Mesenchymal stem cell (in vitro differentiated cells and primary cell): ENCODE measurements around the gene RNF222.

Experiments
- DNase-seq: peaks from one replicate; pipeline ENCODE4 v3.0.0-alpha.2; 2013
- H2AFZ ChIP-seq: one replicate; pipeline ENCODE4 v1.6.1; 2013; ENCODE audit warnings: low read depth, mild to moderate bottlenecking, control low read depth, inconsistent platforms, low read length, moderate library complexity
- H2AK5ac ChIP-seq: 2 replicates; pipeline ENCODE4 v1.6.1; 2013; ENCODE audit warnings: low read length, moderate library complexity, mild to moderate bottlenecking, inconsistent platforms; ENCODE audit not compliant: severe bottlenecking
- H2BK120ac ChIP-seq: one replicate; pipeline ENCODE4 v1.6.1; 2013; ENCODE audit warnings: low read depth, mild to moderate bottlenecking, inconsistent platforms, low read length, moderate library complexity
- H2BK12ac ChIP-seq, 2 experiments: one replicate each; pipeline ENCODE4 v1.6.1; 2013; ENCODE audit warnings: inconsistent platforms in 2 of 2, low read length in 2 of 2, mild to moderate bottlenecking in 2 of 2, moderate library complexity in 2 of 2, control low read depth in 1 of 2
- H2BK15ac ChIP-seq: one replicate; pipeline ENCODE4 v1.6.1; 2013; ENCODE audit warnings: mild to moderate bottlenecking, low read depth, inconsistent platforms; ENCODE audit not compliant: poor library complexity, severe bottlenecking
- H2BK5ac ChIP-seq: 2 replicates; pipeline ENCODE4 v1.6.1; 2013; ENCODE audit warnings: low read depth, mild to moderate bottlenecking, low read length, control low read depth, inconsistent platforms; ENCODE audit not compliant: poor library complexity, severe bottlenecking
- H3K14ac ChIP-seq, 2 experiments: one replicate each; pipeline ENCODE4 v1.6.1; 2013; ENCODE audit warnings: inconsistent platforms in 2 of 2, low read length in 2 of 2, control low read depth in 1 of 2, mild to moderate bottlenecking in 1 of 2, moderate library complexity in 1 of 2
- H3K18ac ChIP-seq, 2 experiments: one replicate each; pipeline ENCODE4 v1.6.1; 2013; ENCODE audit warnings: inconsistent platforms in 2 of 2, low read length in 2 of 2, control low read depth in 1 of 2, low read depth in 1 of 2, mild to moderate bottlenecking in 1 of 2
- H3K23ac ChIP-seq, 2 experiments: one replicate each; pipeline ENCODE4 v1.6.1; 2013; ENCODE audit warnings: inconsistent platforms in 2 of 2, low read length in 2 of 2, mild to moderate bottlenecking in 2 of 2, moderate library complexity in 2 of 2, control low read depth in 1 of 2
- H3K27ac ChIP-seq: 2 replicates; pipeline ENCODE4 v1.5.1; 2013; ENCODE audit warnings: mild to moderate bottlenecking, moderate library complexity, low read length, control low read depth, inconsistent platforms; ENCODE audit not compliant: poor library complexity, severe bottlenecking
- H3K27me3 ChIP-seq, 2 experiments: 2 replicates each; pipeline versions ENCODE4 v1.6.1 to v1.7.0; 2013; ENCODE audit warnings: low read length in 2 of 2, mild to moderate bottlenecking in 2 of 2, moderate library complexity in 2 of 2, control low read depth in 1 of 2, inconsistent platforms in 1 of 2; ENCODE audit not compliant: control insufficient read depth in 1 of 2, insufficient read depth in 1 of 2
- H3K36me3 ChIP-seq, 2 experiments: 2 replicates each; pipeline versions ENCODE4 v1.6.1 to v1.7.0; 2013; ENCODE audit warnings: low read length in 2 of 2, control low read depth in 1 of 2, inconsistent platforms in 1 of 2, low read depth in 1 of 2, mild to moderate bottlenecking in 1 of 2; ENCODE audit not compliant: insufficient read depth in 2 of 2, control insufficient read depth in 1 of 2
- H3K4ac ChIP-seq, 2 experiments: one replicate each; pipeline ENCODE4 v1.6.1; 2013; ENCODE audit warnings: inconsistent platforms in 2 of 2, low read length in 2 of 2, mild to moderate bottlenecking in 2 of 2, moderate library complexity in 2 of 2, control low read depth in 1 of 2, low read depth in 1 of 2
- H3K4me1 ChIP-seq: 2 replicates; pipeline ENCODE4 v1.6.1; 2013; ENCODE audit warnings: low read depth, low read length, control low read depth; ENCODE audit not compliant: control insufficient read depth, insufficient read depth
- H3K4me2 ChIP-seq: 2 replicates; pipeline ENCODE4 v1.6.1; 2013; ENCODE audit warnings: low read length, mild to moderate bottlenecking, inconsistent platforms; ENCODE audit not compliant: poor library complexity, severe bottlenecking
- H3K4me3 ChIP-seq, 2 experiments: 2 replicates each; pipeline versions ENCODE4 v1.5.1 to v1.7.0; 2013; ENCODE audit warnings: low read length in 2 of 2, mild to moderate bottlenecking in 2 of 2, control low read depth in 1 of 2, low read depth in 1 of 2; ENCODE audit not compliant: insufficient read depth in 1 of 2
- H3K79me1 ChIP-seq: replicated peaks from 2 replicates; pipeline ENCODE4 v1.6.1; 2013; ENCODE audit warnings: mild to moderate bottlenecking, control low read depth, low read length, inconsistent platforms; ENCODE audit not compliant: poor library complexity, severe bottlenecking
- H3K9ac ChIP-seq: 2 replicates; pipeline ENCODE4 v1.7.0; 2013; ENCODE audit warnings: mild to moderate bottlenecking, low read length, moderate library complexity
- H3K9me3 ChIP-seq: 2 replicates; pipeline ENCODE4 v1.7.0; 2013; ENCODE audit warnings: mild to moderate bottlenecking, low read length; ENCODE audit not compliant: control insufficient read depth
- H4K8ac ChIP-seq: one replicate; pipeline ENCODE4 v1.6.1; 2013; ENCODE audit warnings: inconsistent platforms, mild to moderate bottlenecking, low read length, moderate library complexity
- H4K91ac ChIP-seq: one replicate; pipeline ENCODE4 v1.6.1; 2013; ENCODE audit warnings: mild to moderate bottlenecking, low read length, inconsistent platforms
- WGBS: methylation state at CpG from one replicate; pipeline ENCODE4 v1.1.7; 2013; ENCODE audit warnings: mixed read lengths; 5-methylcytosine and 5-hydroxymethylcytosine counted together

The RNF222 gene

GRCh38 chr17:8442310-8442709 lies 44.7 kb upstream of the RNF222 start:
- Histone ChIP-seq H3K23ac (no peak overlapping the region), H3K18ac (no peak overlapping the region), H4K91ac (no peak overlapping the region), H3K9ac (no peak overlapping the region), H3K4ac (no peak overlapping the region), H2BK5ac (no peak overlapping the region), H3K27me3 (no peaks in the 10 kb centered on the region), H2BK12ac (no peak overlapping the region), H3K14ac (no peak overlapping the region), H2BK15ac (no peak overlapping the region), H3K27ac (no peak overlapping the region), H3K4me3 (no peak overlapping the region), H3K4me1 (peaks cover 3% of the 10 kb centered on the region), H2BK120ac (no peak overlapping the region), H3K36me3 (peaks cover 11 to 72% of the 10 kb centered on the region in 2 experiments), H2AFZ (no peak overlapping the region), H2AK5ac (no peak overlapping the region), H3K79me1 (peaks cover 12% of the 10 kb centered on the region), H3K4me2 (no peak overlapping the region), H4K8ac (no peak overlapping the region), H3K9me3 (no peaks in the 10 kb centered on the region)
- 100% methylated on average over 1 of the region's 2 CpGs for WGBS
- DNase-seq: no peak

GRCh38 chr17:8441690-8442089 lies 44.1 kb upstream of the RNF222 start:
- no peak overlapping the region for H3K27ac ChIP-seq

GRCh38 chr17:8439681-8440080 lies 42.1 kb upstream of the RNF222 start:
- no peak overlapping the region for H3K9ac ChIP-seq
- H2BK15ac ChIP-seq: no peak overlapping the region
- peaks cover 8 to 45% of the 10 kb centered on the region in 2 experiments for H3K36me3 ChIP-seq
- H2AFZ ChIP-seq: no peak overlapping the region
- no peak overlapping the region for H3K4ac ChIP-seq
- H3K9me3 ChIP-seq: no peaks in the 10 kb centered on the region
- H3K4me3 ChIP-seq: no peak overlapping the region
- H4K91ac ChIP-seq: no peak overlapping the region
- no peak overlapping the region for H3K4me2 ChIP-seq
- no peak for DNase-seq
- H3K23ac ChIP-seq: no peak overlapping the region
- H3K18ac ChIP-seq: no peak overlapping the region
- peaks cover 4% of the 10 kb centered on the region for H3K79me1 ChIP-seq
- WGBS: 93% methylated on average over 2 of the region's 3 CpGs
- no peak overlapping the region for H3K27ac ChIP-seq
- no peak overlapping the region for H2BK5ac ChIP-seq
- H2AK5ac ChIP-seq: no peak overlapping the region
- H2BK12ac ChIP-seq: no peak overlapping the region
- peaks cover 3% of the 10 kb centered on the region for H3K4me1 ChIP-seq
- H2BK120ac ChIP-seq: no peak overlapping the region
- H3K14ac ChIP-seq: no peak overlapping the region
- no peak overlapping the region for H4K8ac ChIP-seq
- no peaks in the 10 kb centered on the region for H3K27me3 ChIP-seq

More at GRCh38 chr17:8441690-8442089, 44.1 kb upstream of the RNF222 start:
- Histone ChIP-seq H3K9me3 (no peaks in the 10 kb centered on the region), H3K4me3 (no peak overlapping the region), H2BK120ac (no peak overlapping the region), H3K27me3 (no peaks in the 10 kb centered on the region), H3K9ac (no peak overlapping the region), H4K91ac (no peak overlapping the region), H3K18ac (no peak overlapping the region), H3K79me1 (peaks cover 10% of the 10 kb centered on the region), H2BK5ac (no peak overlapping the region), H2BK12ac (no peak overlapping the region), H3K14ac (no peak overlapping the region), H3K4me2 (no peak overlapping the region), H2AK5ac (no peak overlapping the region), H3K4ac (no peak overlapping the region), H3K36me3 (peaks cover 8 to 66% of the 10 kb centered on the region in 2 experiments), H3K23ac (no peak overlapping the region), H2AFZ (no peak overlapping the region), H4K8ac (no peak overlapping the region), H2BK15ac (no peak overlapping the region), H3K4me1 (peaks cover 3% of the 10 kb centered on the region)
- no peak for DNase-seq
- 100% methylated on average over 1 of the region's 2 CpGs for WGBS

- Histone ChIP-seq H3K4ac (no peak overlapping the region), H3K4me1 (peaks cover 3% of the 10 kb centered on the region), H3K36me3 (peaks cover 8 to 34% of the 10 kb centered on the region in 2 experiments), H3K4me2 (no peak overlapping the region), H3K23ac (no peak overlapping the region), H2BK15ac (no peak overlapping the region), H2BK5ac (no peak overlapping the region), H3K9me3 (no peaks in the 10 kb centered on the region), H3K9ac (peak overlapping the region; percentile 97), H3K27me3 (no peaks in the 10 kb centered on the region), H3K4me3 (no peak overlapping the region), H2AFZ (no peak overlapping the region), H3K14ac (no peak overlapping the region), H2AK5ac (no peak overlapping the region), H3K18ac (no peak overlapping the region), H3K27ac (no peak overlapping the region), H2BK12ac (no peak overlapping the region), H2BK120ac (peak overlapping the region; percentile 8), H4K91ac (no peak overlapping the region), H3K79me1 (peaks cover 1% of the 10 kb centered on the region), H4K8ac (no peak overlapping the region)
- WGBS: 97% methylated on average over 4 of the region's 5 CpGs
- DNase-seq: no peak
Measured at GRCh38 chr17:8438441-8438840, 40.8 kb upstream of the RNF222 start.
